Osteoblast (primary cell): Measurements from ENCODE around the gene KIAA0825. TPM values are rescaled to one million over a fixed set of nuclear protein-coding genes. Genes with fewer than 3 reads are reported as not detected.

Experiments
- DNase-seq: peaks from one replicate; pipeline ENCODE4 v3.0.0; 2011; ENCODE audit warnings: low spot score, mixed read lengths; ENCODE audit not compliant: insufficient read length; ENCODE audit errors: missing footprints
- H2AFZ ChIP-seq: 2 replicates; pipeline ENCODE4 v1.6.0; 2011; ENCODE audit warnings: mild to moderate bottlenecking, low read length
- H3K27ac ChIP-seq: 2 replicates; pipeline ENCODE4 v1.5.1; 2011; ENCODE audit warnings: mild to moderate bottlenecking, low read depth, low read length, moderate library complexity
- H3K27me3 ChIP-seq: 2 replicates; pipeline ENCODE4 v1.6.0; 2012; ENCODE audit warnings: mild to moderate bottlenecking, control low read depth, inconsistent platforms, low read length, moderate library complexity; ENCODE audit not compliant: insufficient read depth
- H3K36me3 ChIP-seq: 2 replicates; pipeline ENCODE4 v1.5.1; 2011; ENCODE audit warnings: mild to moderate bottlenecking, low read length, control low read depth, moderate library complexity; ENCODE audit not compliant: insufficient read depth
- H3K4me1 ChIP-seq: 2 replicates; pipeline ENCODE4 v1.5.1; 2011; ENCODE audit warnings: mild to moderate bottlenecking, low read length, control low read depth, moderate library complexity; ENCODE audit not compliant: insufficient read depth
- H3K4me2 ChIP-seq: 2 replicates; pipeline ENCODE4 v1.6.0; 2011; ENCODE audit warnings: mild to moderate bottlenecking, low read length; ENCODE audit not compliant: insufficient read depth
- H3K4me3 ChIP-seq: fragments of 200-600 bp; sonication (generic); 3 replicates; pipeline ENCODE4 v1.5.1; 2012; ENCODE audit warnings: mild to moderate bottlenecking, low read length, inconsistent platforms; ENCODE audit not compliant: insufficient read depth
- H3K79me2 ChIP-seq: 2 replicates; pipeline ENCODE4 v1.6.0; 2012; ENCODE audit warnings: mild to moderate bottlenecking, low read length, control low read depth, inconsistent platforms; ENCODE audit not compliant: insufficient read depth
- H3K9me3 ChIP-seq: 2 replicates; pipeline ENCODE4 v1.5.1; 2011; ENCODE audit warnings: low read depth, low read length, control low read depth
- H4K20me1 ChIP-seq: 2 replicates; pipeline ENCODE4 v1.6.0; 2012; ENCODE audit warnings: mild to moderate bottlenecking, low read length, control low read depth; ENCODE audit not compliant: insufficient read depth
- CTCF ChIP-seq: IDR thresholded peaks from 2 replicates; pipeline ENCODE4 v1.5.1; 2011; ENCODE audit warnings: mild to moderate bottlenecking, low read depth, low read length, moderate library complexity; ENCODE audit errors: extremely low read depth
- total RNA-seq: library from RNA; depleted of rRNA; stranded (reverse); fragments of >200 nt; gene quantifications from 2 replicates; pipeline ENCODE4 v1.2.3, GENCODE V29; 2012

KIAA0825 gene
- total RNA-seq, 1 donor = 8.0 TPM

- Histone ChIP-seq H3K79me2 (peaks cover 49% of the 10 kb centered on the region), H3K4me1 (peaks cover 18% of the 10 kb centered on the region), H3K4me3 (no peak overlapping the region), H3K36me3 (no peaks in the 10 kb centered on the region), H4K20me1 (no peaks in the 10 kb centered on the region), H3K27me3 (no peaks in the 10 kb centered on the region), H3K27ac (no peak overlapping the region), H3K9me3 (no peaks in the 10 kb centered on the region), H2AFZ (peak overlapping the region; percentile 14), H3K4me2 (no peak overlapping the region)
- DNase-seq = no peak
- no peak for TF ChIP-seq CTCF
Measured at GRCh38 chr5:94623011-94623410, 4.6 kb upstream of the KIAA0825 start.

- H3K36me3 ChIP-seq = no peaks in the 10 kb centered on the region
- H3K9me3 ChIP-seq = no peaks in the 10 kb centered on the region
- H4K20me1 ChIP-seq = no peaks in the 10 kb centered on the region
- TF ChIP-seq CTCF = no peak
- peak overlapping the region; percentile 69 for H2AFZ ChIP-seq
- no peak overlapping the region for H3K4me2 ChIP-seq
- peaks cover 24% of the 10 kb centered on the region for H3K4me1 ChIP-seq
- no peaks in the 10 kb centered on the region for H3K27me3 ChIP-seq
- no peak overlapping the region for H3K4me3 ChIP-seq
- DNase-seq = no peak
- no peak overlapping the region for H3K27ac ChIP-seq
- peaks cover 51% of the 10 kb centered on the region for H3K79me2 ChIP-seq
Measured at GRCh38 chr5:94621763-94622162, 3.4 kb upstream of the KIAA0825 start.

GRCh38 chr5:94620256-94620655 lies 1.9 kb upstream of the KIAA0825 start:
- no peaks in the 10 kb centered on the region for H3K36me3 ChIP-seq
- no peaks in the 10 kb centered on the region for H3K9me3 ChIP-seq
- no peaks in the 10 kb centered on the region for H4K20me1 ChIP-seq
- no peak overlapping the region for H3K4me2 ChIP-seq
- no peak for TF ChIP-seq CTCF
- H3K79me2 ChIP-seq = peaks cover 60% of the 10 kb centered on the region
- H3K27ac ChIP-seq = no peak overlapping the region
- DNase-seq = no peak
- no peak overlapping the region for H3K4me3 ChIP-seq
- H3K27me3 ChIP-seq = no peaks in the 10 kb centered on the region
- no peak overlapping the region for H2AFZ ChIP-seq
- peaks cover 24% of the 10 kb centered on the region for H3K4me1 ChIP-seq

- Histone ChIP-seq H3K27ac (peak overlapping the region; percentile 62), H3K36me3 (no peaks in the 10 kb centered on the region), H3K4me2 (peak overlapping the region; percentile 79), H4K20me1 (no peaks in the 10 kb centered on the region), H2AFZ (peak overlapping the region; percentile 98), H3K27me3 (no peaks in the 10 kb centered on the region), H3K9me3 (no peaks in the 10 kb centered on the region), H3K79me2 (peaks cover 60% of the 10 kb centered on the region), H3K4me1 (peaks cover 22% of the 10 kb centered on the region), H3K4me3 (peak overlapping the region; percentile 96)
- TF ChIP-seq CTCF = no peak
- DNase-seq = peak; percentile 37
Measured at GRCh38 chr5:94618029-94618492, 343 bp downstream of the KIAA0825 start.
